HEK293 (cell line): Measurements from ENCODE around the gene LCE1F.

Experiments used
- GLIS1 ChIP-seq: fragments of 450-650 bp; formaldehyde crosslinking; IDR thresholded peaks from 2 replicates; pipeline ENCODE4 v1.5.1; 2016; ENCODE audit warnings: missing biosample characterization, missing genetic modification characterization
- RBAK ChIP-seq: fragments of 450-650 bp; formaldehyde crosslinking; IDR thresholded peaks from 2 replicates; pipeline ENCODE4 v1.5.1; 2016; ENCODE audit warnings: missing biosample characterization, missing genetic modification characterization
- ZBTB21 ChIP-seq: fragments of 450-650 bp; formaldehyde crosslinking; IDR thresholded peaks from 2 replicates; pipeline ENCODE4 v1.5.1; 2017; ENCODE audit warnings: missing biosample characterization, missing genetic modification characterization
- ZBTB7A ChIP-seq: fragments of 450-650 bp; formaldehyde crosslinking; IDR thresholded peaks from 2 replicates; pipeline ENCODE4 v1.5.1; 2016; ENCODE audit warnings: low read depth, missing biosample characterization, missing genetic modification characterization
- ZEB2 ChIP-seq: fragments of 450-650 bp; formaldehyde crosslinking; IDR thresholded peaks from 2 replicates; pipeline ENCODE4 v1.5.1; 2016; ENCODE audit warnings: missing biosample characterization, missing genetic modification characterization
- ZNF138 ChIP-seq: fragments of 450-650 bp; formaldehyde crosslinking; IDR thresholded peaks from 2 replicates; pipeline ENCODE4 v1.5.1; 2016; ENCODE audit warnings: missing biosample characterization, missing genetic modification characterization, borderline replicate concordance
- ZNF16 ChIP-seq: fragments of 450-650 bp; formaldehyde crosslinking; IDR thresholded peaks from 2 replicates; pipeline ENCODE4 v1.5.1; 2016; ENCODE audit warnings: low read depth, missing biosample characterization, missing genetic modification characterization
- ZNF169 ChIP-seq: fragments of 450-650 bp; formaldehyde crosslinking; IDR thresholded peaks from 2 replicates; pipeline ENCODE4 v1.5.1; 2016; ENCODE audit warnings: missing biosample characterization, missing genetic modification characterization
- ZNF26 ChIP-seq: fragments of 450-650 bp; formaldehyde crosslinking; IDR thresholded peaks from 2 replicates; pipeline ENCODE4 v1.5.1; 2016; ENCODE audit warnings: missing biosample characterization, missing genetic modification characterization
- ZNF560 ChIP-seq: fragments of 450-650 bp; formaldehyde crosslinking; IDR thresholded peaks from 2 replicates; pipeline ENCODE4 v1.5.1; 2017; ENCODE audit warnings: missing biosample characterization, missing genetic modification characterization, borderline replicate concordance
- ZNF561 ChIP-seq: fragments of 450-650 bp; IDR thresholded peaks from 2 replicates; pipeline ENCODE4 v1.5.1; 2018; ENCODE audit warnings: missing biosample characterization, missing genetic modification characterization, borderline replicate concordance
- TF ChIP-seq, protein P1 (sequence below): fragments of 450-650 bp; formaldehyde crosslinking; IDR thresholded peaks from 2 replicates; pipeline ENCODE4 v1.5.1; 2016; ENCODE audit warnings: missing biosample characterization, missing genetic modification characterization

GRCh38 chr1:152811671-152812070, 36.7 kb downstream of the LCE1F start, which contains the start of gene LCE1B:
- TF ChIP-seq ZBTB21 (tag by site-specific recombination) (no peak), ZNF26 (no peak), ZBTB7A (tag by site-specific recombination) (no peak), GLIS1 (tag by site-specific recombination) (no peak), ZEB2 (tag by site-specific recombination) (no peak), ZNF561 (tag by site-specific recombination) (no peak), ZNF138 (tag by site-specific recombination) (no peak), RBAK (tag by site-specific recombination) (no peak), ZNF16 (tag by site-specific recombination) (no peak), ZNF169 (tag by site-specific recombination) (no peak), ZNF560 (no peak)
- TF ChIP-seq, protein P1, sequence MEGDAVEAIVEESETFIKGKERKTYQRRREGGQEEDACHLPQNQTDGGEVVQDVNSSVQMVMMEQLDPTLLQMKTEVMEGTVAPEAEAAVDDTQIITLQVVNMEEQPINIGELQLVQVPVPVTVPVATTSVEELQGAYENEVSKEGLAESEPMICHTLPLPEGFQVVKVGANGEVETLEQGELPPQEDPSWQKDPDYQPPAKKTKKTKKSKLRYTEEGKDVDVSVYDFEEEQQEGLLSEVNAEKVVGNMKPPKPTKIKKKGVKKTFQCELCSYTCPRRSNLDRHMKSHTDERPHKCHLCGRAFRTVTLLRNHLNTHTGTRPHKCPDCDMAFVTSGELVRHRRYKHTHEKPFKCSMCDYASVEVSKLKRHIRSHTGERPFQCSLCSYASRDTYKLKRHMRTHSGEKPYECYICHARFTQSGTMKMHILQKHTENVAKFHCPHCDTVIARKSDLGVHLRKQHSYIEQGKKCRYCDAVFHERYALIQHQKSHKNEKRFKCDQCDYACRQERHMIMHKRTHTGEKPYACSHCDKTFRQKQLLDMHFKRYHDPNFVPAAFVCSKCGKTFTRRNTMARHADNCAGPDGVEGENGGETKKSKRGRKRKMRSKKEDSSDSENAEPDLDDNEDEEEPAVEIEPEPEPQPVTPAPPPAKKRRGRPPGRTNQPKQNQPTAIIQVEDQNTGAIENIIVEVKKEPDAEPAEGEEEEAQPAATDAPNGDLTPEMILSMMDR (tag by site-specific recombination): no peak
